Heart left ventricle (tissue), 13 donors: ENCODE measurements around the gene CDC27.

Source experiments
- CTCF ChIP-seq, 12 donors: fragments of 200-600 bp; sonication (generic) in 4 of 12; IDR thresholded peaks; one replicate each; pipeline versions ENCODE4 v1.5.0 to v1.8.0; 2018 to 2022; ENCODE audit warnings: antibody characterized with exemption in 12 of 12, mild to moderate bottlenecking in 5 of 12
- POLR2A ChIP-seq, 2 donors: fragments of 450-650 bp; IDR thresholded peaks; one replicate each; pipeline ENCODE4 v1.6.1; 2017; ENCODE audit warnings: antibody characterized with exemption in 2 of 2, mild to moderate bottlenecking in 2 of 2, moderate library complexity in 2 of 2
- donor health status: ischemic (EF 13 %, LVEDD 7.1; RV severe dilation, severe dysfunction).
- donor health status: DM: no; HTN: yes; CAD: no.
- donor health status: DM: no; HTN: no; CAD: no.
- donor health status: ischemic (EF 25% LVEDD 6.9; RV normal size, moderate dysfunction).
- donor health status: ischemic (EF 25% LVEDD 5.7; RV mildly dilated, moderate dysfunction).
- donor health status: ischemic (EF 35%, LVEDD 5.7; RV mildly dilated, moderate dysfunction).
- donor health status: nonischemic (EF 11% LVEDD 7.7; RV severe dilation, severe dysfunction).
- donor health status: DM: yes; HTN: yes; CAD: no.
- donor health status: PGD.
- donor health status: ischemic (EF 29% LVEDD 5.4; RV normal size, mild dysfunction).
- donor health status: nonischemic (EF 23%, LVEDD 6.1; RV moderate dilation, normal function).

- TF ChIP-seq CTCF (IDR thresholded peaks at IDR 0.05) (no peak), POLR2A (IDR thresholded peaks at IDR 0.05) (no peak)
Measured at GRCh38 chr17:47077576-47077975, 111.5 kb downstream of the CDC27 start.
